HepG2 (cell line): ENCODE data around the gene AASS. TPM values are rescaled to one million over a fixed set of nuclear protein-coding genes. Genes with fewer than 3 reads are reported as not detected.

Experiments used
- ARNT ChIP-seq: fragments of 450-650 bp; IDR thresholded peaks from 2 replicates; pipeline ENCODE4 v1.6.1; 2017
- FOSL1 ChIP-seq: sonication (generic); formaldehyde crosslinking; IDR thresholded peaks from 2 replicates; pipeline ENCODE4 v1.9.0; 2021; ENCODE audit warnings: missing genetic modification reagents, borderline replicate concordance
- GLMP ChIP-seq: sonication (generic); formaldehyde crosslinking; IDR thresholded peaks from 2 replicates; pipeline ENCODE4 v1.9.0; 2021; ENCODE audit warnings: missing genetic modification reagents, mild to moderate bottlenecking, borderline replicate concordance
- GMEB1 ChIP-seq: sonication (generic); formaldehyde crosslinking; IDR thresholded peaks from 2 replicates; pipeline ENCODE4 v1.5.1; 2020; ENCODE audit warnings: missing genetic modification reagents, mild to moderate bottlenecking, borderline replicate concordance
- HDAC1 ChIP-seq: sonication (generic); formaldehyde crosslinking; IDR thresholded peaks from 2 replicates; pipeline ENCODE4 v1.5.1; 2020; ENCODE audit warnings: mild to moderate bottlenecking, missing genetic modification reagents
- KAT7 ChIP-seq: IDR thresholded peaks from 2 replicates; pipeline ENCODE4 v1.6.1; 2018; ENCODE audit warnings: borderline replicate concordance, missing compliant biosample characterization
- MTA1 ChIP-seq: sonication (generic); formaldehyde crosslinking; IDR thresholded peaks from 2 replicates; pipeline ENCODE4 v1.4.0; 2020; ENCODE audit warnings: missing genetic modification reagents, mild to moderate bottlenecking, borderline replicate concordance
- NFKB2 ChIP-seq: sonication (generic); formaldehyde crosslinking; IDR thresholded peaks from 2 replicates; pipeline ENCODE4 v1.4.0; 2020; ENCODE audit warnings: missing genetic modification reagents, borderline replicate concordance
- RELA ChIP-seq: sonication (generic); formaldehyde crosslinking; IDR thresholded peaks from 2 replicates; pipeline ENCODE4 v1.4.0; 2020; ENCODE audit warnings: missing genetic modification reagents
- SYNCRIP ChIP-seq: fragments of 200-400 bp; formaldehyde crosslinking; IDR thresholded peaks from 2 replicates; pipeline ENCODE4 v1.6.1; 2018; ENCODE audit warnings: mild to moderate bottlenecking, low read depth, low read length; ENCODE audit not compliant: insufficient read depth
- THRA ChIP-seq: sonication (generic); formaldehyde crosslinking; IDR thresholded peaks from 2 replicates; pipeline ENCODE4 v1.4.0; 2020; ENCODE audit warnings: missing genetic modification reagents, borderline replicate concordance
- ZNF12 ChIP-seq: sonication (generic); formaldehyde crosslinking; IDR thresholded peaks from 2 replicates; pipeline ENCODE4 v1.5.0; 2020; ENCODE audit warnings: missing genetic modification reagents
- ZNF280D ChIP-seq: sonication (generic); formaldehyde crosslinking; IDR thresholded peaks from 2 replicates; pipeline ENCODE4 v1.5.1; 2020; ENCODE audit warnings: mild to moderate bottlenecking, missing genetic modification reagents
- ZNF569 ChIP-seq: sonication (generic); formaldehyde crosslinking; IDR thresholded peaks from 2 replicates; pipeline ENCODE4 v1.5.0; 2020; ENCODE audit warnings: mild to moderate bottlenecking, missing genetic modification reagents, moderate library complexity, borderline replicate concordance
- ZNF709 ChIP-seq: sonication (generic); formaldehyde crosslinking; IDR thresholded peaks from 2 replicates; pipeline ENCODE4 v1.5.0; 2020; ENCODE audit warnings: mild to moderate bottlenecking, missing genetic modification reagents
- ZNF788 ChIP-seq: sonication (generic); formaldehyde crosslinking; IDR thresholded peaks from 2 replicates; pipeline ENCODE4 v1.5.0; 2020; ENCODE audit warnings: mild to moderate bottlenecking, missing genetic modification reagents, borderline replicate concordance
- ZSCAN20 ChIP-seq: sonication (generic); formaldehyde crosslinking; IDR thresholded peaks from 2 replicates; pipeline ENCODE4 v1.4.0; 2020; ENCODE audit warnings: missing genetic modification reagents, mild to moderate bottlenecking, borderline replicate concordance
- ZSCAN9 ChIP-seq: IDR thresholded peaks from 2 replicates; pipeline ENCODE4 v1.6.1; 2016; ENCODE audit warnings: borderline replicate concordance
- ZUFSP ChIP-seq: sonication (generic); formaldehyde crosslinking; IDR thresholded peaks from 2 replicates; pipeline ENCODE4 v1.9.0; 2021; ENCODE audit warnings: missing genetic modification reagents, mild to moderate bottlenecking, borderline replicate concordance
- polyA plus RNA-seq, 8 experiments: library from polyadenylated mRNA; depleted of rRNA in 3 of 8; stranded (reverse) in 7 of 8; unstranded in 1 of 8; fragments of >200 nt; fragmentation: Illumina TruSeq in 4 of 8; extraction: Trizol in 4 of 8; gene quantifications; 2 replicates each; pipeline versions ENCODE4 v1.2.1 to v1.2.3, GENCODE V29; 2011 to 2016; ENCODE audit warnings: low read depth in 4 of 8, missing spikeins in 1 of 8, mixed read lengths in 1 of 8; ENCODE audit not compliant: insufficient read depth in 1 of 8
- total RNA-seq, 5 experiments: library from RNA; depleted of rRNA; stranded (reverse); fragments of >200 nt; fragmentation: Illumina TruSeq; extraction: Trizol; gene quantifications; 2 replicates each; pipeline ENCODE4 v1.2.3, GENCODE V29; 2016; ENCODE audit warnings: low read depth in 1 of 5

AASS gene
- total and polyA plus RNA-seq, 2 of the 13 experiments (the other 11 are each of a cell fraction or from before 2014, with no cell fraction given): 11.6 to 43.9 TPM

- TF ChIP-seq GMEB1 (CRISPR knock-in tag) (peak; percentile 25; the same call in 1 of the 2 replicates), ARNT (no peak), MTA1 (CRISPR knock-in tag) (peak; percentile 54; the same call in 1 of the 2 replicates), NFKB2 (CRISPR knock-in tag) (peak; percentile 65; the same call in 1 of the 2 replicates), HDAC1 (CRISPR knock-in tag) (peak; percentile 86), ZNF569 (no peak), ZUFSP (CRISPR knock-in tag) (no peak), ZSCAN20 (CRISPR knock-in tag) (no peak), ZSCAN9 (CRISPR knock-in tag) (peak; percentile 45; the same call in 1 of the 2 replicates), FOSL1 (CRISPR knock-in tag) (no peak), RELA (CRISPR knock-in tag) (no peak), THRA (CRISPR knock-in tag) (peak; percentile 50; the same call in 1 of the 2 replicates), GLMP (CRISPR knock-in tag) (no peak), ZNF788 (CRISPR knock-in tag) (0 out of 2 replicates have a peak, but pooled peaks have one; percentile 31), ZNF12 (CRISPR knock-in tag) (no peak), SYNCRIP (no peak), ZNF709 (CRISPR knock-in tag) (peak; percentile 69; the same call in 1 of the 2 replicates), KAT7 (CRISPR knock-in tag) (peak; percentile 58; the same call in 1 of the 2 replicates), ZNF280D (peak; percentile 77)
Measured at GRCh38 chr7:122143751-122144711, at the start of gene AASS (continued).
